Vagina (tissue), 2 donors: ENCODE results near the gene SCN2A. TPM values are rescaled to one million over a fixed set of nuclear protein-coding genes. Genes with fewer than 3 reads are reported as not detected.
"Not testable (repeated sequence)": the region's sequence is repeated elsewhere in the genome, so short reads cannot be mapped to it uniquely, and the experiment has no call there.

ENCODE experiments used
- DNase-seq, 2 donors: peaks; one replicate each; pipeline ENCODE4 v3.0.0-alpha.2; 2017; ENCODE audit errors: extremely low spot score in 2 of 2
- H3K27ac ChIP-seq: fragments of 200-600 bp; sonication (generic); one replicate; pipeline ENCODE4 v1.5.1; 2019
- H3K27me3 ChIP-seq: fragments of 200-600 bp; sonication (generic); one replicate; pipeline ENCODE4 v1.5.1; 2019
- H3K36me3 ChIP-seq, 2 donors: fragments of 200-600 bp; sonication (generic); one replicate each; pipeline ENCODE4 v1.5.1; 2017 to 2019
- H3K4me1 ChIP-seq: fragments of 200-600 bp; sonication (generic); one replicate; pipeline ENCODE4 v1.5.1; 2019
- H3K4me3 ChIP-seq, 2 donors: fragments of 200-600 bp; sonication (generic); 1 replicate in 1 of 2; 2 replicates in 1 of 2; pipeline ENCODE4 v1.5.1; 2016 to 2019
- H3K9me3 ChIP-seq: fragments of 200-600 bp; sonication (generic); one replicate; pipeline ENCODE4 v1.5.1; 2019
- CTCF ChIP-seq, 3 experiments: fragments of 450-650 bp in 2 of 3; fragments of 200-600 bp in 1 of 3; sonication (generic) in 1 of 3; IDR thresholded peaks; one replicate each; pipeline ENCODE4 v1.5.1; 2017 to 2019; ENCODE audit warnings: antibody characterized with exemption in 3 of 3, mild to moderate bottlenecking in 2 of 3, moderate library complexity in 2 of 3
- POLR2A ChIP-seq, 2 donors: fragments of 450-650 bp; IDR thresholded peaks; one replicate each; pipeline ENCODE4 v1.6.1; 2017; ENCODE audit warnings: antibody characterized with exemption in 2 of 2, mild to moderate bottlenecking in 2 of 2, moderate library complexity in 2 of 2
- POLR2AphosphoS5 ChIP-seq, 2 donors: sonication (generic); formaldehyde crosslinking; IDR thresholded peaks; one replicate each; pipeline ENCODE4 v1.9.0; 2017; ENCODE audit warnings: antibody characterized with exemption in 2 of 2, mild to moderate bottlenecking in 2 of 2, low read depth in 1 of 2; ENCODE audit not compliant: insufficient read depth in 1 of 2
- intact Hi-C: fragments of 100-400 bp; cut with DNase I; formaldehyde crosslinking; loops from one replicate; pipeline ENCODE4 v1.15.1; 2023
- total RNA-seq: library from RNA; depleted of rRNA; stranded (reverse); fragments of >200 nt; gene quantifications from one replicate; pipeline ENCODE4 v1.2.3, GENCODE V29; 2016

The SCN2A gene
- total RNA-seq, 1 donor from 2014 or later: 1.2 TPM

GRCh38 chr2:165307317-165307716, 68.1 kb downstream of the SCN2A start:
- no peak overlapping the region for H3K4me3 ChIP-seq
- H3K27ac ChIP-seq: no peak overlapping the region
- no peaks in the 10 kb centered on the region for H3K36me3 ChIP-seq
- H3K4me1 ChIP-seq: no peaks in the 10 kb centered on the region
- H3K9me3 ChIP-seq: no peaks in the 10 kb centered on the region
- no peak for TF ChIP-seq POLR2A (IDR thresholded peaks at IDR 0.05)
- no peak for TF ChIP-seq POLR2AphosphoS5 (IDR thresholded peaks at IDR 0.05; ENCODE audit: insufficient read depth in 1 of 2, low read depth in 1 of 2)
- TF ChIP-seq CTCF (IDR thresholded peaks at IDR 0.05): no peak
- intact Hi-C loops: no loop called here
- no peak for DNase-seq
- H3K27me3 ChIP-seq: no peaks in the 10 kb centered on the region

- Histone ChIP-seq H3K27ac (no peak overlapping the region), H3K4me3 (no peak overlapping the region), H3K9me3 (no peaks in the 10 kb centered on the region), H3K4me1 (no peaks in the 10 kb centered on the region), H3K27me3 (no peaks in the 10 kb centered on the region), H3K36me3 (no peaks in the 10 kb centered on the region)
- no peak for DNase-seq
- intact Hi-C loops: no loop called here
- TF ChIP-seq POLR2A (IDR thresholded peaks at IDR 0.05) (no peak), POLR2AphosphoS5 (IDR thresholded peaks at IDR 0.05; ENCODE audit: insufficient read depth in 1 of 2, low read depth in 1 of 2) (no peak), CTCF (IDR thresholded peaks at IDR 0.05) (no peak)
These were observed 72.7 kb downstream of the SCN2A start for GRCh38 chr2:165311949-165312348.

GRCh38 chr2:165312999-165313398, 73.8 kb downstream of the SCN2A start:
- TF ChIP-seq POLR2A (IDR thresholded peaks at IDR 0.05): no peak
- no peak for TF ChIP-seq CTCF (IDR thresholded peaks at IDR 0.05)
- TF ChIP-seq POLR2AphosphoS5 (IDR thresholded peaks at IDR 0.05; ENCODE audit: insufficient read depth in 1 of 2, low read depth in 1 of 2): no peak
- Histone ChIP-seq H3K4me3 (no peak overlapping the region), H3K36me3 (no peaks in the 10 kb centered on the region), H3K27ac (no peak overlapping the region), H3K27me3 (no peaks in the 10 kb centered on the region), H3K4me1 (no peaks in the 10 kb centered on the region), H3K9me3 (no peaks in the 10 kb centered on the region)
- intact Hi-C loops: no loop called here
- DNase-seq: no peak

- intact Hi-C loops: no loop called here
- DNase-seq: no peak
These were observed 74.3 kb downstream of the SCN2A start for GRCh38 chr2:165313509-165313908.

GRCh38 chr2:165328272-165328671, 89.1 kb downstream of the SCN2A start:
- H3K36me3 ChIP-seq: no peaks in the 10 kb centered on the region
- H3K27ac ChIP-seq: no peak overlapping the region
- intact Hi-C loops: no loop called here
- H3K4me1 ChIP-seq: no peaks in the 10 kb centered on the region
- TF ChIP-seq POLR2A (IDR thresholded peaks at IDR 0.05) (no peak), CTCF (IDR thresholded peaks at IDR 0.05) (no peak), POLR2AphosphoS5 (IDR thresholded peaks at IDR 0.05; ENCODE audit: insufficient read depth in 1 of 2, low read depth in 1 of 2) (no peak)
- H3K9me3 ChIP-seq: no peaks in the 10 kb centered on the region
- H3K4me3 ChIP-seq: no peak overlapping the region
- no peaks in the 10 kb centered on the region for H3K27me3 ChIP-seq
- no peak for DNase-seq

More at GRCh38 chr2:165313509-165313908, 74.3 kb downstream of the SCN2A start:
- no peaks in the 10 kb centered on the region for H3K36me3 ChIP-seq
- H3K4me3 ChIP-seq: no peak overlapping the region
- H3K9me3 ChIP-seq: no peaks in the 10 kb centered on the region
- TF ChIP-seq POLR2AphosphoS5 (IDR thresholded peaks at IDR 0.05; ENCODE audit: insufficient read depth in 1 of 2, low read depth in 1 of 2) (no peak), CTCF (IDR thresholded peaks at IDR 0.05) (no peak), POLR2A (IDR thresholded peaks at IDR 0.05) (no peak)
- no peak overlapping the region for H3K27ac ChIP-seq
- H3K27me3 ChIP-seq: no peaks in the 10 kb centered on the region
- no peaks in the 10 kb centered on the region for H3K4me1 ChIP-seq

GRCh38 chr2:165344276-165344675, 105.1 kb downstream of the SCN2A start:
- intact Hi-C loops, H3K36me3 ChIP-seq, DNase-seq, H3K27me3 ChIP-seq, H3K9me3 ChIP-seq, H3K4me3 ChIP-seq, H3K27ac ChIP-seq, H3K4me1 ChIP-seq: not testable (repeated sequence)
